Lung microvascular endothelial cell (primary cell): ENCODE results near the gene COPB2. TPM values are rescaled to one million over a fixed set of nuclear protein-coding genes. Genes with fewer than 3 reads are reported as not detected.
A peak's percentile ranks its signal among the peaks of the same experiment; 100 is the strongest.
"Not testable (repeated sequence)": the region's sequence is repeated elsewhere in the genome, so short reads cannot be mapped to it uniquely, and the experiment has no call there.

Source experiments
- DNase-seq, 2 donors: peaks; one replicate each; pipeline versions ENCODE4 v3.0.0 to v3.0.0-alpha.2; 2010; ENCODE audit warnings: low read depth in 2 of 2
- total RNA-seq: library from RNA; depleted of rRNA; stranded (reverse); fragments of >200 nt; gene quantifications from 2 replicates; pipeline ENCODE4 v1.2.1, GENCODE V29; 2014

The COPB2 gene
- 140 and 174 TPM in 2 replicates for total RNA-seq

GRCh38 chr3:139389552-139390368, at the start of gene COPB2:
Gene COPB2, minus strand, starts transcription at chr3:139389647. Its CDS starts 97 bp downstream, at chr3:139389550.
- DNase-seq: peak; percentile 99

- DNase-seq: no peak
Observed at GRCh38 chr3:139434764-139435307, 45.4 kb upstream of the COPB2 start.

GRCh38 chr3:139434228-139434627, 44.8 kb upstream of the COPB2 start:
- no peak for DNase-seq

- DNase-seq: no peak
Observed at GRCh38 chr3:139433089-139433488, 43.6 kb upstream of the COPB2 start.

GRCh38 chr3:139430493-139430892, 41.0 kb upstream of the COPB2 start:
- DNase-seq: no peak

GRCh38 chr3:139427283-139428060, 38.0 kb upstream of the COPB2 start:
- peak; percentile 68 to 79 for DNase-seq

GRCh38 chr3:139425745-139426400, 36.4 kb upstream of the COPB2 start:
- no peak for DNase-seq

- DNase-seq: no peak
Observed at GRCh38 chr3:139423232-139423631, 33.8 kb upstream of the COPB2 start.

GRCh38 chr3:139421460-139421859, 32.0 kb upstream of the COPB2 start:
- no peak for DNase-seq

GRCh38 chr3:139421040-139421439, 31.6 kb upstream of the COPB2 start:
- DNase-seq: no peak

GRCh38 chr3:139418144-139418543, 28.7 kb upstream of the COPB2 start:
- DNase-seq: no peak

- DNase-seq: no peak
Observed at GRCh38 chr3:139416275-139416674, 26.8 kb upstream of the COPB2 start.

- no peak for DNase-seq
Observed at GRCh38 chr3:139414608-139415224, 25.3 kb upstream of the COPB2 start.

GRCh38 chr3:139412891-139413290, 23.4 kb upstream of the COPB2 start:
- DNase-seq: not testable (repeated sequence)

- DNase-seq: not testable (repeated sequence)
Observed at GRCh38 chr3:139401155-139401554, 11.7 kb upstream of the COPB2 start.

- no peak for DNase-seq
Observed at GRCh38 chr3:139396707-139397106, 7.3 kb upstream of the COPB2 start.

GRCh38 chr3:139394116-139394515, 4.7 kb upstream of the COPB2 start:
- peak in 1 of 2 donors; percentile 5 for DNase-seq

GRCh38 chr3:139388821-139389551, 461 bp downstream of the COPB2 start:
- DNase-seq: peak; percentile 33 to 42

- DNase-seq: no peak
Observed at GRCh38 chr3:139388077-139388476, 1.4 kb downstream of the COPB2 start.

GRCh38 chr3:139382291-139382690, 7.2 kb downstream of the COPB2 start:
- DNase-seq: not testable (repeated sequence)

GRCh38 chr3:139380575-139380974, 8.9 kb downstream of the COPB2 start:
- no peak for DNase-seq
